M059J (cell line): ENCODE results near the gene GLYATL1B. TPM values are rescaled to one million over a fixed set of nuclear protein-coding genes. Genes with fewer than 3 reads are reported as not detected.
"Not testable (repeated sequence)": the region's sequence is repeated elsewhere in the genome, so short reads cannot be mapped to it uniquely, and the experiment has no call there.

ENCODE experiments used
- DNase-seq: peaks from one replicate; pipeline ENCODE4 v3.0.0-alpha.2; 2012; ENCODE audit warnings: low read depth
- total RNA-seq: library from RNA; depleted of rRNA; stranded (reverse); fragments of >200 nt; shearing (Covaris generic); gene quantifications from 2 replicates; pipeline ENCODE4 v1.2.3, GENCODE V29; 2014

The GLYATL1B gene
- total RNA-seq, 1 experiment from 2014 or later, result not detected

- not testable (repeated sequence) for DNase-seq
Observed at GRCh38 chr11:59095972-59096575, 10.0 kb downstream of the GLYATL1B start.

DNA sequence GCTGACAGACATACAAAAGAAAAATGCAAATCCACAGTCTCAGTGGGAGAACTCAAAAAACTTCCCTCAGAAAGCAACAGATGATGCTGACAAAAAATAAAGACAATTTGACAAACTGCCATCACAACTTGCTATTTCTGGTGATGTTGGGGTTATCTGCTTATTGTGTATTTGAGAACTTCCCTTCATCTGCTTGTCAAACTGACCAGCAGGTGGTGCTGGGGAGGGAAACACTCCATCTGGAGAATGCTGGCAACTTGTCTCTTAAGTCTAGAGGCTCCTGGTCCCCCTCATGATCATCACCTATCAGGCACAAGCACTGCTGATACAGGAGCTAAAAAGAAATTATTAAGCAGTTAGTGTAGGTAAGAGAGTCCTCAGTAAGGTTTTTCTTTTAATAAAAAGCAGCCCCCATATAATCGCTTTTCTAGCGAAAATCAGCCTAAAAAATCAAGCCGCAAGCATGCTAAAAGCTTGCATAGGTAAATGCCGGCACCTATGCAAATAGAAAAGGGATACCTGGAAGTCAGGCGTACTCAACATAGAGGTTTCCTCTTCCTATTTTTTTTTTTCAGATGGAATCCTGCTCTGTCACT, 11.1 kb downstream of the GLYATL1B start:
- peak; percentile 57 for DNase-seq

DNA sequence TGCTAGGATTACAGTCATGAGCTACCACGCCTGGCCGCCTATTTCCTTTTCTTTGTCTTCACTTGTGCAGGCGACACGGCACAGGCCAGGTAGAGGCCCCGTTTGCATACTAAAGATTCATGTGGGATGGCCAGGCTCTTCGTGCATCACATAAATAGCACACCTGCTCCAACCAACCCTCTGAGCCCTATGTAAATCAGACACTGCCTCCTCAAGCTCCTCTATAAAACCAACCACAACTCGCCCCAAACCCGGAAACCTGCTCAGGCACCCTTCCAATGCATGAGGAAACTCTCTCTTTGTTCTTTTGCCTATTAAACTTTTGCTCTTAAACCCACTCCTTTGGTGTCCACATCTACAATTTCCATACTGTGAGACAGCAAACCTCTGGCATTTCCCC, 11.8 kb downstream of the GLYATL1B start:
- DNase-seq, result not testable (repeated sequence)

DNA sequence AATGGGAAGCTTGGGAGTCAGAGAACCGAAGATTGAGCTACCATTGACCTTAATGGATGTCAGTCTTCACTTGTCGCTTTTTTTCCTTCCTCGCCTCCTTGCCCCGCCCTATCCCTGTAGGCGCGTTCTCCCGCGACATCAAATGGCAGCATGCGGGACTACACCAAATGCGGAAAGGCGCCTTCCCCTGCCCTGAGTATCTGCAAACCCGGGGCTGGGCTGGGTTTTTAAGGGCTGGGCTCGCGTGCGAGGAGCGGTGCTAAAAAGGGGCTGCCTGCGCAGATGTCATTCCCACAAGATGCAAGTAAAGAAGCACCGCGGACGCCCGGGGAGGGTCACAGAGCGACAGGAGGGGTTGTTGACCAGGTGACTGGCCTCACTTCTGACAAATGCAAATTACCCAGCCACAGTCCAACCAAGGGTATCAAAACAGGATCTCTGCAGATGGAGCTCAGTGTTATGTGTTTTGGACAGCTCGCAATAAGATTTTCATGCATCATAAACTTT, 16.2 kb downstream of the GLYATL1B start:
- peak; percentile 27 for DNase-seq

GRCh38 chr11:59106363-59107336, 20.5 kb downstream of the GLYATL1B start, which contains the start of gene FAM111B:
TSS of gene FAM111B (plus strand) at chr11:59107237. CDS start at chr11:59109626, 2,389 bp downstream.
- peak; percentile 98 for DNase-seq

GRCh38 chr11:59107721-59108120, 21.6 kb downstream of the GLYATL1B start:
- not testable (repeated sequence) for DNase-seq

DNA sequence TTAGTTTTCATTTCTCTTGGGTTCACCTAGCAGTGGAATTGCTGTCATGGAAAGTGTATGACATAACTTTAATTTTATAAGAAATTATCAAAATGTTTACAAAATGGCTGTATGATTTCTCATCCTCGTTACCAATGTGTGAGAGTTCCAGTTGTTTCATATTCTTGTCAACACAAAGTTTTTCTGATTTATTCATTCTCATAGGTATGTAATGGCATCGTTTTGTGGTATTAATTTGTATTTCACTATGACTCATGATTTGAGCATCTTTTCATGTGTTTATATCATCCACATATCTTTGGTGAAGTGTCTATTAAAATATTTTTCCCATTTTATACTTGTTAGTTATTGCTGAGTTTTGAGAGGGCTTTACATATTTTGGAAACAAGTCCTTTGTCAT, 26.4 kb downstream of the GLYATL1B start:
- DNase-seq, result no peak

DNA sequence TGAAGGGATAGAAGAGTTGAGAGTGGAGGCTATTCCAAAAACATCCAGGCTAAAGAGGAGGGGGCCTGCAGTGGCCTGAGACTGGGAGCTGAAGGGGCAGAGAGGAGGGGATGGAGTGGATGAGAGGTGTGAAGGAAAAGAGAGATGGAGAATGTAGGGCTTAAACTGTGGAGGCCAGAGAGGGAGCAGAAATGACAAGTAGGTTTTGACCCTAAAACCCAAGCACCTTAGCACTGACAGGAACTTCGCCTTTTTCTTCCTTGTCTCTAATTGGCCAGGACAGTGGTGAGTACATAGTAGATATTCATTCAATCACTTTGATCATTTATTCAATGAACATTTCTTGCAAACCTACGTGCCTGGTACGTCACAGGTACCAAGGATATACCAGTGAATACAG, 28.2 kb downstream of the GLYATL1B start:
- no peak for DNase-seq

DNA sequence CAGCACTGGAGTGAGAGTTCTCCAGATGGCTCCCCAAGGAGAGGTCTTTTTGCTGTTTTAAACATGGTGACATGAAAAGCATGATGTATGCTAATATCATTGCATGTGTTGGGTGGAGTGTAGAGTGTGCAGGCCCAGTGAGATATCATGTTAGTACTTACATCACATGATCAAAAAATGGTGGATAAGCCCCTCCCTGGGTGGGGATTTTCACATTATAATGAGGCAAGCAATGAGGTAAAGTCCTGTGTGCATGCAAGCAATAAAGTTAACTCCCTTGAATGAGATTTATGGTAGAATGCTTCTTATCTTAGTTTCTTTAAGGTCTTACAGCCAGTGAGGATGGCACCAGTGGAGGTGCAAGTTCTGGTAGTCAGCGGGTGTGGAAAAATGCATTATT, 29.4 kb downstream of the GLYATL1B start:
- no peak for DNase-seq

GRCh38 chr11:59117774-59118173, 31.7 kb downstream of the GLYATL1B start:
- no peak for DNase-seq

DNA sequence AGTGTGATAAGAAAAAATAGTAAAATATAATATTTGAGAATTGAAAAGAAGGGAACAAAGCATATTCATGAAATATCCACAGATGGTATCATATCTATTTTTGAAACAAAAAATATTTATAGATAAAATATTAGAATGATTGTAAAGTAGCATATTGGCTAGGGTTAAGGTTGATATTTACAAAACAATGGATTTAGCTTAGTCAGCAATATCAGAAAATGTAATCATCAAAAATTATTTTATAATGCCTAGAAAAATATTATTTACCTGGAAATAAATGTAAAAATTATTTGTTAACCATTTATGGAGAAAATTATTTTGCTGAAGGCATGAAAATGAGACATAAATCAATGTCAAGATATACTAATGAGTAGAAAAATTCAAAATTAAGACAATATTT, 33.7 kb downstream of the GLYATL1B start:
- DNase-seq, result no peak

DNA sequence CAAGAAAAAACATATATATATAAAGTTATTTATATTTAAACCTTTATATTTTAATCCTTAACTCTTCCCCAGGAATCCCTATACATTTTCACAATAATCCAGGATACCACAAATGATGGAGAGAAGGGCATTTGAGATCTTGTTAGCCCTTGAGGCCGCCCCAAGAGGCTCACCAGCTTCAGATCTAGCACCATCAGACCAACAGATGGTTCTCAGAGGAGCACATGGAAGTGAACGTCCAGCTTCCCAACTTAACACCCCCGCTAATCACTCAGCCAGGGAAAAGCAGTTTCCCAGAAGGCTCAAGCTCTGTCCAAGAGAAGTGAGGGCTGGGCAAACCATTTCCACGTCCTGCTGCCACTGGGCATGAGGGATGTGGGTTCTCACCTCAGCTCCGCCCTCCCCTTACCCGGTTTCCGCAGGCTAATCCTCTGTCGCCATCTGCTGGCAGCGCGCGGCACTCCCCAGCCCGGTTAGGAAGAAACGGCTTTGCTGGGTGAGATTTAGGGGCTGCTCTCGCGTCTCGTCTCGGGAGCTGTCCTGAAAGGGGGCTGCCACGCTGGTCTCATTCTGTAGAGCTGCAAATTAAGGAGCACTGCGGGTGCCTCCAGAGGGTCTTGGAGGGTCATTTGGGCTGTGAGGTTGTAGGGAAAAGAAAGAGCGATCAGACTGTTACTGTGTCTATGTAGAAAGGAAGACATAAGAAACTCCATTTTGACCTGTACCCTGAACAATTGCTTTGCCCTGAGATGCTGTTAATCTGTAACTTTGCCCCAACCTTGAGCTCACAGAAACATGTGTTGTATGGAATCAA, 49.7 kb downstream of the GLYATL1B start:
- peak; percentile 65 for DNase-seq

DNA sequence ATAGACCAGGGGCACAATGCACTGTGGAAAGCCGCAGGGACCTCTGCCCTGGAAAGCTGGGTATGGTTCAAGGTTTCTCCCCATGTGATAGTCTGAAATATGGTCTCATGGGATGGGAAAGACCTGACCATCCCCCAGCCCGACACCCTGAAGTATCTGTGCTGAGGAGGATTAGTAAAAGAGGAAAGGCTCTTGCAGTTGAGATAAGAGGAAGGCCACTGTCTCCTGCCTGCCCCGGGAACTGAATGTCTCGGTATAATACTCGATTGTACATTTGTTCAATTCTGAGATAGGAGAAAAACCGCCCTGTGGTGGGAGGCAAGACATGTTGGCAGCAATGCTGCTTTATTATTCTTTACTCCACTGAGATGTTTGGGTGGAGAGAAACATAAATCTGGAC, 50.4 kb downstream of the GLYATL1B start:
- DNase-seq, result not testable (repeated sequence)

- DNase-seq, result no peak
Observed at GRCh38 chr11:59137190-59137589, 51.1 kb downstream of the GLYATL1B start.

DNA sequence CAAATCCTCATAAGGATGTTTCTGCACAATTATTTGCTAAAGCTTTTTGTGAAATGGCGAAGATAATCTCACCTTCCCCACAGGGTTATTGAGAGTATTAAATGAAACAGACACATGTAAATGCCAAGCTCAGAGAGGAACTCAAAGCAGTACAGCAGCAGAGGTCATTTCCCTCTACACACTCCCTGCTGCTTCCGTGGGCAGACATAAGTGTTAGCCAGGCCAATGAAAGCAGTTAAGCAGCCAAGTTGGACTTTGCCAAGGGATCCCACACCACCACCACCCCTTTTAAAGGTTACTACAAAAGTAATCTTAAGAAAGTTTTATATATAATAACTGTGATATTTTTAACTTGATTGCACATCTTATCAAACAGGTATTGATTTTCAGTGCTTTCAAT, 52.5 kb downstream of the GLYATL1B start:
- no peak for DNase-seq

- DNase-seq, result no peak
Observed at GRCh38 chr11:59141191-59141590, 55.1 kb downstream of the GLYATL1B start.

- DNase-seq, result peak; percentile 62
Observed at GRCh38 chr11:59141673-59142460, 55.8 kb downstream of the GLYATL1B start.

DNA sequence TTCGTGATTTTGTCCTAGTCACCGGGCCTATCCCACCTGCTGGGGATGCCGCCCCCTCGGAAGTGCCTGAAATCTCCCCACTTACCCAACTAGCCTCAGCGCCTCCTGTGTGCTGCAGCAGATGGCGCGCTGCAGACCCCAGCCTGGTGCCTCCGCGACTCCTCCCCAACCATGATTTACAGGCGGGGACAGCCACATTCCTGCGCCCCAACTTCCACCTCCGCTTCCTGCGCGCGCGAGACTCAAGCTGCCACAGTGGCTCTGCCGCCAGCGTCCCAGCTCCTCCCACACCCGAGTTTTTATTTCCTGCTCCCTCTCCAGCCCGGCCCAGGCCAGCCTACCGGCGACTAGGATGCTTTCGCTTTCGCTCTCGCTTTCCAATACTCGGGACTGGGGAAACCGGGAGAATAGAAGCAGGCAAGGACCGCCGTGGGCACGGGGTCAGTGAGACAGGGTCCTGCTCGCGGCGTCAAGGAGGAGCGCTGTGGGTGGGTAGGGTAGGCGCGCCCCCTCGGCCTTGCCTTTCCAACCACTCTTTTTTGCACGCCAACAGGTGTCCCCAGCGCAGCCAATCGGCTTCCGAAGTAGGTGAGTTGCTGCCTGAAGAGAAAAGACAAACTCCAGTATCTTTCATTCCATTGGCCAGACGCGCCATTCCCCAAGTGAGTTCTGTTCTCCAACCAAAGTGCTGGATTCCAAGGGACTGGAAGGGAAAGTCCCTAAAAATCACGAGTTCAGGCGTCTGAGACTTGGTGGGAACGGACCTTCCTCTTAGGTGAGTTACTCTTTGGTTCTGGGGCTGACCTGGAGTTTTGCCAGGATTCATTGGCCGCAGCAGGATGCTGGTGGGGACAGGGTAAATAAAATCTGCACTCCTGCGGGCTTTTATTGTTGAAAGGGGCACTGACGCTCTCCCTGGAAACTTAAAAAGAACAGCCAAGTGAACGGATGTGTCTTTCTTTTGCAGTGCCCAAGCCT, 56.7 kb downstream of the GLYATL1B start, which contains the start of gene FAM111A:
Gene FAM111A (plus strand): TSS at position 327 of the 978 bp plus-strand sequence. CDS start 6,017 bp downstream, outside the sequence.
- DNase-seq, result peak; percentile 96

DNA sequence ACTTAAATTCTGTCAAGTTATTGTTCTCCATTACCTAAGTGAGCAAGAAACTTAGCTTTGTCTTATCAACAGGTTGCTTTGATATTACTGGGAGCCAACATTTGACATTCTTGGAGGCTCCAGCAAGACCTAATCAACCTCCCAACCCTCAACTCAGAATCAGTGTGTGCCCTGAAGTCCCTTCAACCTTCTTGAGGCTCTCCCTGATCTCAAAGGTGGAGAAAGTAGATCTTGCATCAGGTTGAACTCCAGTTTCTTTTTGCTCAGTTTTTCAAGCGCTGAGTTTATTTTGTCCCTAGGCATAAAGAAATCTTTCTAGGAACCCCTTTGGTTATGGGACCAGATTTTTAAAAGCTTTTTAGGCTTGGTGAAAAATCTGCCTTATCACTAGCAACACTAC, 58.0 kb downstream of the GLYATL1B start:
- peak; percentile 17 for DNase-seq
